GM19099 (cell line): ENCODE data around the gene HRG.

Experiments
- POLR2A ChIP-seq: IDR thresholded peaks from 3 replicates; pipeline ENCODE4 v1.6.1; 2011; ENCODE audit warnings: low read depth; ENCODE audit not compliant: insufficient read length; ENCODE audit errors: extremely low read depth

HRG gene

GRCh38 chr3:186628756-186629155 is 37.1 kb upstream of the HRG start:
- TF ChIP-seq POLR2A: no peak

DNA sequence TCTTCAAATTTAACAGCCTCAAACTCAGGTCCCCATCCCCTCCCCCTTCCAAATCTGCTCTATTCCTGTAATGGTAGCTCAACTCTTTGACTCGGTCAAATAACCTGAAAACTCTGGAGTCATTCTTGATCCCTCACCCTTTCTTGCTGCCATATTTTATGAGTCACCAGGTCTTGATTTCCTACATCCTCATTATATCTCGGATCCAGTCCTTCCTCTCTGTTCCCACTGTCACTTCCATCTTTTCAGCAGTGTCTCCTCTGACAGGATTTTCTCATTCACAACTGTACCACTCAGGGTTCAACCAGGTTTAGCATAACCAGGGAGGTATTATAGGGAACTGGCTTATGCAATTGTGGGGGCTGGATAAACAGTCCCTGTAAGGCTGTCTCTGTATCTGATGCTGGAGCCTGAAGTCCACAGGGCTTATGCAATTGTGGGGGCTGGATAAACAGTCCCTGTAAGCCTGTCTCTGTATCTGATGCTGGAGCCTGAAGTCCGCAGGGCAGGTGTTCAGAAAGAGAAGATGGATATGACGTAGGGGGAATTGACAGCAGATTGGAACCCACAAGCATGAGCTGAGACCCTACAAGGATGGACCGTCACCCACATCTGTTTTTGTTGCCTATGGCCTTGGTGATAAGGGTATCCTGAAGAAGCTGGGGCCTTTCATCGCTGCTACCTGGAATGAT is 34.7 kb upstream of the HRG start:
- no peak for TF ChIP-seq POLR2A

GRCh38 chr3:186633481-186633880 is 32.3 kb upstream of the HRG start:
- TF ChIP-seq POLR2A: no peak

- no peak for TF ChIP-seq POLR2A
Observed at GRCh38 chr3:186635532-186635931, 30.3 kb upstream of the HRG start.

- TF ChIP-seq POLR2A: no peak
Observed at GRCh38 chr3:186636536-186636935, 29.3 kb upstream of the HRG start.

- no peak for TF ChIP-seq POLR2A
Observed at GRCh38 chr3:186637686-186638085, 28.1 kb upstream of the HRG start.

- no peak for TF ChIP-seq POLR2A
Observed at GRCh38 chr3:186638259-186638658, 27.6 kb upstream of the HRG start.

DNA sequence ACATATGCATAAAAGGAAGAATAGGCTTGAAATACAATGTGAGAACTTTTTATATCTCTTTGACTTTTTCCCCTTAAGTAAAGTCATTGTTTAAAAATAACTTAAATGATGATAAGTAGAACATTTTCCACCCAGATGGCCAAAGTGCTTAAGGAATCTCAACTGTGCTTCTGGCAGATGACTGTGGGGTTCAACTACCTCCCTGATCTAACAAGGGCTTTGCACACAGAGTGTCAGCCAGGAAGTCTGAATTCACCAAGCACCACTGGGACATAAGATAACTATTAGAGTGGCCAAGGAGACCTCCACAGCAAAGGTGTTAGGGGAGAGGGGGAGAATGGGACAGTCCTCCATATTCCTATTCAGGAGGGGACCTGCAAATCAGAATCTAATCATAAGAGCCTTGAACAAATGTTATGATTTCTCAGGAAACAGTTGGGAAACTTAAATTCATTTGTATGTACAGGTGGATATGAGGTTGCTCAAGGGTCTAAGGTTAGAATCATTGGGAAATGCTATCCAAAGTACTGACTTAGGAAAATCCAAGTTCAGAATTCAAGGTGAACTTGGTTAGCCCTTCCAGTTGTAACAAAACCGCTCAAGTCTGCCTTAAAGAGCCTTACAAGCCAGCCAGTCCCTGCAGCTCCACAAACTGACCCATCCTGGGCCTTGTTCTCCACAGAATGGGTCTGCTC is 25.9 kb upstream of the HRG start, which contains the start of gene FETUB:
TSS of gene FETUB (plus strand) at position 622 of the 695 bp plus-strand sequence. CDS start at position 684, 62 bp downstream.
- no peak for TF ChIP-seq POLR2A

DNA sequence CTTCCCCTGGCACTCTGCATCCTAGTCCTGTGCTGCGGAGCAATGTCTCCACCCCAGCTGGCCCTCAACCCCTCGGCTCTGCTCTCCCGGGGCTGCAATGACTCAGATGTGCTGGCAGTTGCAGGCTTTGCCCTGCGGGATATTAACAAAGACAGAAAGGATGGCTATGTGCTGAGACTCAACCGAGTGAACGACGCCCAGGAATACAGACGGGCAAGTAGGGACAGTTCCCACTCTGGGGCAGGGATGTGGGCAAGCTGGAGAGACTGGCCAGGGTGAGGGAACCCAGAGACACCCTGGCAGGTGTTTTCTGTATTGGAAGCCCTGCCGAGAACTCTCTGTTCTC is 25.4 kb upstream of the HRG start:
- TF ChIP-seq POLR2A: no peak

GRCh38 chr3:186640929-186641328 is 24.9 kb upstream of the HRG start:
- no peak for TF ChIP-seq POLR2A

DNA sequence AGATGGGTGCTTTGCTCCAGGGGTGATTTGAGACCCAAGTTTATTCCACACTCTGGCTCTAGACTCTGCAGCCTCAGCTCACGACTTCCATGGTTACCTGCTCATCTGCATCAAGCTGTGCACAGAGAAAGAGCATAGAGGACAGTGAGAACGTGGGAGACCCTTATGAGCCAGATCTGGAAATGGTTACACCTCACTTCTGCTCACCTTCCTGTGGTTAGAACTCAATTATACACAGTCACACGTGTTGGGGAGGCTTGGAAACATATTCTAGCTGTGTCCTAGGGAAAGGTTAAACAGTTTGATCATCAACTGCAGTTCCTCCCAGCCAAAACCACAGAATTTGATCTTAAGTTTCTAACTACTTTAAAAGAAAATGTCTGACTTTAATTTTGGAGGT is 23.8 kb upstream of the HRG start:
- TF ChIP-seq POLR2A: no peak

DNA sequence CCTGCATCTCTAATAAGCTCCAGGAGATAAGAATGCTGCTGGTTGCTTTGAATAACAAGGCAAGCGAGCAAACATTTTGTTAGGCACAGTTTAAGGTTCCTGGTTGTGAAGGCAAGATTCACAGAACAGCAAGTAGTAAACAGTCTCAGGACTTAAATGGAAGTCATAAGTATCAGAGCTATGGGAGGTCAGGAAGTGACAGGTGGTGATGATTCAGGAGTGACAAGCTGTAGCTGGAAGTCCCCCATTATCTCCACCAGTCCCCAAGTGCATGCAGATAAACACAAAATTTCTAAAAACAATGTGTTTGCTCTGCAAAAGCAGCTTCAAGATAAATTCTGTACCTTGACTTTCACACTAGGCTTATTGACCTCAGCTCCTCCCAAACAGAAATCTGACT is 22.3 kb upstream of the HRG start:
- TF ChIP-seq POLR2A: no peak

DNA sequence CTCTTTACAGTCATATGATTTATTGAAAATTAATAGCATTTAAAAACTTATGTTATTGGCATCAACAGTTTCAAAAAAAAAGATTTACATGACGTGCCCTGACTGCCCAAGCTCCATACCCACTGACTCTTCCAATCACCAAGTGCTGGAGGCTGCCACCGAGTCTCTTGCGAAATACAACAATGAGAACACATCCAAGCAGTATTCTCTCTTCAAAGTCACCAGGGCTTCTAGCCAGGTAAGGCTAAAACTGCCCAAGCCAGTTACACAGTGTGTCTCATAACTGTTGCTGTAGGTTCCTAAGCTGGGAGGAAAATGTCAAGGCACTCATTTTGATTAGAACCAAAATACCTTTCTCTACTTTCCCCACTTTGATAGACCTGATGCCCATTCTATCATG is 21.1 kb upstream of the HRG start:
- TF ChIP-seq POLR2A: no peak

DNA sequence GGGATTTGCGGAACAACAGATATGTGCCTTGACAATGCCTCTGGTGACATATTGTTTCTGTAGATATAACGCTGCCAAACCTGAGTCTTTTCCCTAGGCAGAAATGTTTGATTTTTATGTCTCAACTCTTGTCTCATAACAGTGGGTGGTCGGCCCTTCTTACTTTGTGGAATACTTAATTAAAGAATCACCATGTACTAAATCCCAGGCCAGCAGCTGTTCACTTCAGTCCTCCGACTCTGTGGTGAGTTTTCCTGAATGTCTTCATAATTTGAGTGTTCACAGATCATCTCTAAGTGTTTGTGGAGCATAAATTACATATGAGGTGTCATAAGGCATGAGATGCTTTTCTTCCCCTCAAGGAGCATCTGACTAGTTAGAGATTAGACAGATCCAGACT is 19.7 kb upstream of the HRG start:
- no peak for TF ChIP-seq POLR2A

GRCh38 chr3:186646841-186647240 is 19.0 kb upstream of the HRG start:
- no peak for TF ChIP-seq POLR2A

GRCh38 chr3:186648851-186649250 is 17.0 kb upstream of the HRG start:
- no peak for TF ChIP-seq POLR2A
